ENCODE data around the gene RPS6KA2.

The RPS6KA2 gene

DNA sequence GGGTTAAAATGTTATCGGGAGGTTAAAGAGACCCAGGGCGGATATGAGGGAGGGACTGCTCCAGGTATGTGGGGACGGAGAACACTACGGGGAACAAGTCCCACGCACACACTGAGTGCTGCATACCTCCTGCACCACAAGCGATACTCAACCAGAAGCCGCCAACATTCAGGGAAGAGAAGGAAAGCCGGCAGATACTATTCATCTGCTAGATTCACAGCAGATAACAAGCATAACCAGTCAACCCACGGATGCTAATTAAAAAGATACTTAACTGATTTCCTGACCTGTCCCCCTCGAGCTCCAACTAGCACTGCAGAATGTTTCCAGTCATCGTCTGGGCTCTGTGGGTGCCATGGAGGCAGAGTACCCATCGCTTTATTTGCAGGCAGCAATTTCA, 45.1 kb upstream of the RPS6KA2 start:
- peaks cover 2% of the 10 kb centered on the region for H3K27me3 ChIP-seq (replicated peaks)
- TF ChIP-seq, protein P1, sequence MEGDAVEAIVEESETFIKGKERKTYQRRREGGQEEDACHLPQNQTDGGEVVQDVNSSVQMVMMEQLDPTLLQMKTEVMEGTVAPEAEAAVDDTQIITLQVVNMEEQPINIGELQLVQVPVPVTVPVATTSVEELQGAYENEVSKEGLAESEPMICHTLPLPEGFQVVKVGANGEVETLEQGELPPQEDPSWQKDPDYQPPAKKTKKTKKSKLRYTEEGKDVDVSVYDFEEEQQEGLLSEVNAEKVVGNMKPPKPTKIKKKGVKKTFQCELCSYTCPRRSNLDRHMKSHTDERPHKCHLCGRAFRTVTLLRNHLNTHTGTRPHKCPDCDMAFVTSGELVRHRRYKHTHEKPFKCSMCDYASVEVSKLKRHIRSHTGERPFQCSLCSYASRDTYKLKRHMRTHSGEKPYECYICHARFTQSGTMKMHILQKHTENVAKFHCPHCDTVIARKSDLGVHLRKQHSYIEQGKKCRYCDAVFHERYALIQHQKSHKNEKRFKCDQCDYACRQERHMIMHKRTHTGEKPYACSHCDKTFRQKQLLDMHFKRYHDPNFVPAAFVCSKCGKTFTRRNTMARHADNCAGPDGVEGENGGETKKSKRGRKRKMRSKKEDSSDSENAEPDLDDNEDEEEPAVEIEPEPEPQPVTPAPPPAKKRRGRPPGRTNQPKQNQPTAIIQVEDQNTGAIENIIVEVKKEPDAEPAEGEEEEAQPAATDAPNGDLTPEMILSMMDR (IDR thresholded peaks at IDR 0.05; ENCODE audit: low read depth, low read length, missing control alignments), result no peak
- no peak overlapping the region for H3K4me3 ChIP-seq (ENCODE audit: low read depth, low read length)
- no peak for DNase-seq
- in situ Hi-C loops (cut with HindIII; ENCODE audit: low pct_ligation_motif_present, low sequenced_read_pairs), result no loop called here
- no peaks in the 10 kb centered on the region for H3K36me3 ChIP-seq (replicated peaks)
- H3K27ac ChIP-seq, result no peak overlapping the region

DNA sequence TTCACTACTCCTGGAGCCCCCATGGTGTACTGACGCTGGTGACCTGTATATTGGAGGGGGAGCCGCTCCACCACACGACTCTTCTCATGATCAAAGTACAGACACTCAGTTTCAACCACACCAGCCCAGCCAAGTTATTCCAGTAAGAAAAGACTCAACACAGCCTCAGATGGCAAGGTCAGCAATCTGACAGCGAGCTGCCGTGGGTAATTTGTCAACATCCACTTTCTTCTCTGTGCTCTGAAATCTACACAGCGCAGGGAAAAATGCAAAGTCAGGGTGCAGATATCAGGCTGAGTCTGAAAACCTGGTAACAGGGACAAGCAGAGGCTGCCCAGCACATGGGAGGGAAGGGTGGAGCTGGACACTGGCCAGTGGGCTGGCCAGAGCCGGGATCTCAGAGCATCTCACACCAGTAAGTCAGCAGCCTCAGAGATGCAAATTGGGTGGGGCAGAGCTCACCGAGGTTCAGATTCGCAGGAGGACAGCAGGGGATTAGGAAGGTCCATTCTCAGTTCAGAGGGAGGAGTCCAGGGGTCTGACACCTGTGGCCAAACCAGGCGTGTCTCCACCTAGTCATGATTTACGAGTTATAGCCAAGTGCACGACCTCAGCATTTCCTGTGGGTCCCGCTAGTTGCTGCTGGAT, 44.5 kb upstream of the RPS6KA2 start:
- no peak for DNase-seq
- no peak overlapping the region for H3K27ac ChIP-seq
- no peaks in the 10 kb centered on the region for H3K36me3 ChIP-seq (replicated peaks)
- no peak overlapping the region for H3K4me3 ChIP-seq (ENCODE audit: low read depth, low read length)
- peaks cover 2% of the 10 kb centered on the region for H3K27me3 ChIP-seq (replicated peaks)
- in situ Hi-C loops (cut with HindIII; ENCODE audit: low pct_ligation_motif_present, low sequenced_read_pairs), result no loop called here
- TF ChIP-seq, protein P1 (IDR thresholded peaks at IDR 0.05; ENCODE audit: low read depth, low read length, missing control alignments), result no peak

DNA sequence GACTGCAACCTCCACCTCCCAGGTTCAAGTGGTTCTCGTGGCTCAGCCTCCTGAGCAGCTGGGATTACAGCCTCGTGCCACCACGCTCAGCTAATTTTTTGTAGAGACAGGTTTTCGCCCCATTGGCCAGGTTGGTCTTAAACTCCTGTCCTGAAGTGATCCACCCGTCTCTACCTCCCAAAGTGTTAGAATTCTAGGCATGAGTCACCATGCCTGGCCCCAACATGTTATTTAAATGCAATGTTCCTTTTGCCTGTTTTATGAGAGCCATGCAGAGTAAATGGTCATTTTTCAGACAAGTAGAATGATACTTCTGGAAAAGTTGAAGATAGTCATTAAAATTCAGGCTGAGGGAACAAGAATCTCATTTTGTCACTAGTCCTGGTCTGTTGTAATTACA, 43.8 kb upstream of the RPS6KA2 start:
- H3K4me3 ChIP-seq (ENCODE audit: low read depth, low read length), result no peak overlapping the region
- in situ Hi-C loops (cut with HindIII; ENCODE audit: low pct_ligation_motif_present, low sequenced_read_pairs), result no loop called here
- no peaks in the 10 kb centered on the region for H3K36me3 ChIP-seq (replicated peaks)
- DNase-seq, result no peak
- H3K27ac ChIP-seq, result no peak overlapping the region
- TF ChIP-seq, protein P1 (IDR thresholded peaks at IDR 0.05; ENCODE audit: low read depth, low read length, missing control alignments), result no peak
- peaks cover 2% of the 10 kb centered on the region for H3K27me3 ChIP-seq (replicated peaks)

DNA sequence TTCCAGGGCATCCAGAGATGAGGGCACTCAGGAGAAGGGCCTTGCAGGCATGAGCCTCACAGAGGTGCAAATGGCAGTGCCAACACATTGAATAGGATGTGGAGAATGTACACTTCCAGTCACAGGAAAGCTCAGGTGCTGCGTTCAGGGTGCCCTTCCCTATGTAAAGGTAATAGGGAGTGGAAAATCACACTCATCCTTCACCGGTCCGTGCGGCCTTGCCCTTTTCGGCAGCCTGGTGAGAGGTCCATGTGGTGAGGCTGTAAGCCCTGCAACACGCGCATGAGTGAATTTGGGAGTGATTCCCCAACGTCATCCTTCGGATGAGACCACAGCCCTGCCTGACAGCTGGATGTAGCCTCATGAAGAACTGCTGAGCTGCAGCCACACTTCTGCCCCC, 43.0 kb upstream of the RPS6KA2 start:
- Histone ChIP-seq H3K27me3 (replicated peaks) (peaks cover 2% of the 10 kb centered on the region), H3K27ac (no peak overlapping the region), H3K36me3 (replicated peaks) (no peaks in the 10 kb centered on the region), H3K4me3 (ENCODE audit: low read depth, low read length) (no peak overlapping the region)
- no peak for DNase-seq
- TF ChIP-seq, protein P1 (IDR thresholded peaks at IDR 0.05; ENCODE audit: low read depth, low read length, missing control alignments), result no peak
- in situ Hi-C loops (cut with HindIII; ENCODE audit: low pct_ligation_motif_present, low sequenced_read_pairs), result no loop called here

DNA sequence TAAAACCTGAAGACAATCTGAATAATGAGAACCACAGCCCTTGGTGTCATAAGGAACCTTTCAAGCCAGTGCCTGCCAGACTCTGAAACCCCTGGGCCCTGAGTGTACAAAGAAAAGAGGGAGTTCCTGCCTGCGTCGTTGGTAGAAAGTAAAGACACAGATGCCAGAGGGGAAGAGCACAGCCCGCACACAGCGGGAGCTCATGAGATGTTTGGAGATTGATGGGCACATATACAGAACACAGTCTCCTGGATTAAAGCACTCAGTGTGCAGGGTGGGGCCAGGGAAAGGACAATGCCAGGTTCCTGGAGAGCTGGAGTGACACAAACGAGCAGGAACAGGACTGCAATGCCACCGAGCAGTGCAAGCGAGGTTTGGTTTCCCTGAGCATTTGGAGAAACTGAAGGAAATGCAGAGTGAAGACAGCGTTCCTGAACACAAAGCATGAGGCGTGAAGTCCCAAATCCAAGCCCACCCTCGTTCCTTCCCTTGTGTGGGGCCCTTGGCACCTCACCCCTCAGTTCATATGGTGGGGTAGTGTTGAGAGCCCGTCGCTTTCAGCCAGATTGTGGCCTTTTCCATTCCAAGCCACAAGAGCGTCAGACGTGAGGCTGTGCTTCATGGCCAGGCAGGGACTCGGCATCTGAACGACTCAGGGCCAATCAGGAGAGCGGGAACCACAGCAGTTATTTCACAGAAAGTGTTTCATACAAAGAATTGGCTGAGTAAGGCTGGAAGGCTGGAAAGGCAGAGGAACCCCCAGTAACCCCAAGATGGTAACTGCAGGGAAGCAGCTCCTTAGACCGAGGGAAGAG, 41.0 kb upstream of the RPS6KA2 start:
- no peak overlapping the region for H3K4me3 ChIP-seq (ENCODE audit: low read depth, low read length)
- in situ Hi-C loops (cut with HindIII; ENCODE audit: low pct_ligation_motif_present, low sequenced_read_pairs), result no loop called here
- peaks cover 2% of the 10 kb centered on the region for H3K27me3 ChIP-seq (replicated peaks)
- DNase-seq, result no peak
- TF ChIP-seq, protein P1 (IDR thresholded peaks at IDR 0.05; ENCODE audit: low read depth, low read length, missing control alignments), result no peak
- H3K27ac ChIP-seq, result no peak overlapping the region
- no peaks in the 10 kb centered on the region for H3K36me3 ChIP-seq (replicated peaks)

Data from brain microvascular endothelial cell (primary cell).